ENCODE results near the gene HJV.

The HJV gene

GRCh38 chr1:145977486-145978470 is 43.8 kb downstream of the HJV start:
- peak; percentile 85 for DNase-seq (ENCODE audit: low spot score)

GRCh38 chr1:145977016-145977415 is 44.5 kb downstream of the HJV start:
- DNase-seq (ENCODE audit: low spot score) = no peak

GRCh38 chr1:145975216-145975615 is 46.3 kb downstream of the HJV start:
- DNase-seq (ENCODE audit: low spot score) = no peak

GRCh38 chr1:145974721-145975120 is 46.8 kb downstream of the HJV start:
- no peak for DNase-seq (ENCODE audit: low spot score)

GRCh38 chr1:145972580-145972979 is 49.0 kb downstream of the HJV start:
- DNase-seq (ENCODE audit: low spot score) = no peak
